Activated gamma-delta T cell treated with Interleukin-2 at 50 U/mL for 16 hours (primary cell): ENCODE results near the gene DNAJC16.

Experiments
- DNase-seq: peaks from one replicate; pipeline ENCODE4 v3.0.0-alpha.2; 2020

DNAJC16 gene

DNA sequence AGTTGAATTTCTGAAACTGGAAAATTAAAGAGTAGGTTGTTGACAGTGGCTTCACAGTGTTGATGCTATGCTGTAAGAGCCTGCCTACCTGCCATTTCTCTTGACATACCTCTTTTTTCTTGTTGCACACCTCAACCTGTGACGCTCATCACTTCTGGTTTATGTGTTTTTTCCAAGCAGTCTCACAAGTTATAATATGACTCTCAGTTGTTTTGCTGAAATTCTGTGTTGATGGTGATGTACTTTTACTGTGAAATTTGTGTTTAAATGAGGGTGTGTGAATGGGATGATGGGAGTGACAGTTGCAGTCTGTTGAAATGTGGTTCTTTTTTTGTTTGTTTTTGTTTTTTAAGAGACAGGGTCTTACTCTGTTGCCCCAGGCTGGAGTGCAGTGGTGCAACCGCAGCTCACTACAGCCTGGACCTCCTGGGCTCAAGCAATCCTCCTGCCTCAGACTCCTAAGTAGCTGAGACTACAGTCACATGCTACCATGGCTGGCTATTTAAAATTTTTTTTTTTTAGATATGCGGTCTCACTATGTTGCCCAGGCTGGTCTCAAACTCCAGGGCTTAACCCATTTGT is 97.6 kb downstream of the DNAJC16 start:
- no peak for DNase-seq

DNA sequence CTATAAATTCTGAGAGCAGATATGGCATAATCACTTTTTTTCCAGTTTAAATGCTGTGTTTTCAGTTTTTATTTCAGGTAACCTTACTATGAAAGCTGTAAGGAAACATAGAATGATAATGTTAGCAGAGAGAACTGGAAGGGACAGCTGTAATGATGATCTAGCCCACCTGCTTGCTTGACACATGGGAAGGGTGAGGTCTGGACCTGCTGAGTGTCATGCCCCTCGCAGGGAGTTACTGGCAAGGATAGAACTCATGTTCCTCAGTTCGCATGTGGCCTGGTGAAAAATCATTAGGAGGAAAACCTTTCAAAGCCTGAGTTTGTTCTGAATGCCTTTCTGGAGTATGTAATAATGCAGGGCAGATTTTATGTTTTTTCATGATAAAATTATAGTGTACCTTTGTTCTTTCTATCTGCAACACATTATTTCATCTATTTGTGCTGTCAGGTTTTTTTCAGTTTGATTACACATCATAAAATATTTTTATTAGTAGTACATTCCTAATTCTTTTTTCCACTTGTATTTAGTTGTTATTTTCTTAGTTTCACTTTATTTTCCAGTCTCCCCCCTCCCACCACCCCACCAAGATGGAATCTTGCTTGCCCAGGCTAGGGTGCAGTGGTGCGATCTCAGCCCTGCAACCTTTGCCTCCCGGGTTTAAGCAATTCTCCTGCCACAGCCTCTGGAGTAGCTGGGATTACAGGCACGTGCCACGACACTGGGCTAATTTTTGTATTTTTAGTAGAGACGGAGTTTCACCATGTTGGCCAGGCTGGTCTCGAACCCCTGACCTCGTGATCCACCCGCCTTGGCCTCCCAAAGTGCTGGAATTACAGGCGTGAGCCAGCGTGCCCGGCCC is 98.6 kb downstream of the DNAJC16 start:
- no peak for DNase-seq
